KOPT-K1 (cell line): ENCODE data around the gene SHISA2.

Experiments used
- H3K27ac ChIP-seq: fragments of 200-600 bp; sonication (generic); 2 replicates; pipeline ENCODE4 v1.5.1; 2016; ENCODE audit warnings: antibody characterized with exemption, mild to moderate bottlenecking, low read depth, low read length; ENCODE audit not compliant: poor library complexity, severe bottlenecking
- H3K36me3 ChIP-seq: fragments of 200-600 bp; sonication (generic); 2 replicates; pipeline ENCODE4 v1.5.1; 2017; ENCODE audit warnings: antibody characterized with exemption, mild to moderate bottlenecking, low read length, moderate library complexity; ENCODE audit not compliant: insufficient read depth
- H3K9me3 ChIP-seq: fragments of 200-600 bp; sonication (generic); 2 replicates; pipeline ENCODE4 v1.5.1; 2017; ENCODE audit warnings: antibody characterized with exemption, low read length, mild to moderate bottlenecking; ENCODE audit not compliant: insufficient read depth, poor library complexity, severe bottlenecking

Gene SHISA2

DNA sequence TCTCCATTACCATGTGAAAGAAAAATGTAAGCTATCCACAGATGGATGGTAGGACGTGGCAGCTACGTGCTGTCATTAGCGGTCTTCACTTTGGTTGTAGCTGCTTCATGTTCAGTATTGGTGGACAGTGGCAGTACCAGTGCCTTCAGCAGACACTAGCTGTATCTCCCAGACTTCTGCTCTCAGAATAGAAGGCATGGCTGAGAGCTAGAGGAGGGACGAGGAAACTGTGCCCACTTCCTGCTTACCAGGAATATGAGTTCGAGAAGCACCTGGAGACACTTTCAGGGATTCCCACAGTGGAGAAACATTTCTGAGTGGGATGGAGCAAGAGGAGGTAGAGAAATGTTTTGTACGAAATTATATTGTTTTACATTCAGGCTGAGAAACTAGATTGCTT is 6.9 kb upstream of the SHISA2 start:
- H3K9me3 ChIP-seq, result no peaks in the 10 kb centered on the region
- H3K36me3 ChIP-seq, result no peaks in the 10 kb centered on the region
- peak overlapping the region; percentile 12 for H3K27ac ChIP-seq

DNA sequence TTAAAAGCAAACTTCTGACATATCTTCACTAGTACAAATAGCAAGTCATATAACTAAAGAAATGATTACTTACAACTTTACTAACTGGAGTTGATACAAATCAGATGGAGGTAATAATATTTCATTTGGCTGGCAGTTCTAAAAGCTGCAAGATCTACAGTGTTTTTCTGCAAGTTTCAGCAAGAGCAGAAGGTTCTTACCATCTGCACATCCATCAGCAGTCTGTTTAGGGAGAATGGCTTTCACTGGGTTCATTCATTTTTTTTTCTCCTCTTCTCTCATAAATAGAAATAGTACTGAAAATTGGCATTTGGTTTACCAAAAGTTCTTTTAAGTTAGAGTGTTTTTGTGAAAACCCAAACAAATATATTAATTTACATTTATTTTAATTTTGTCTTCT is 3.1 kb upstream of the SHISA2 start:
- Histone ChIP-seq H3K9me3 (no peaks in the 10 kb centered on the region), H3K36me3 (no peaks in the 10 kb centered on the region), H3K27ac (no peak overlapping the region)

DNA sequence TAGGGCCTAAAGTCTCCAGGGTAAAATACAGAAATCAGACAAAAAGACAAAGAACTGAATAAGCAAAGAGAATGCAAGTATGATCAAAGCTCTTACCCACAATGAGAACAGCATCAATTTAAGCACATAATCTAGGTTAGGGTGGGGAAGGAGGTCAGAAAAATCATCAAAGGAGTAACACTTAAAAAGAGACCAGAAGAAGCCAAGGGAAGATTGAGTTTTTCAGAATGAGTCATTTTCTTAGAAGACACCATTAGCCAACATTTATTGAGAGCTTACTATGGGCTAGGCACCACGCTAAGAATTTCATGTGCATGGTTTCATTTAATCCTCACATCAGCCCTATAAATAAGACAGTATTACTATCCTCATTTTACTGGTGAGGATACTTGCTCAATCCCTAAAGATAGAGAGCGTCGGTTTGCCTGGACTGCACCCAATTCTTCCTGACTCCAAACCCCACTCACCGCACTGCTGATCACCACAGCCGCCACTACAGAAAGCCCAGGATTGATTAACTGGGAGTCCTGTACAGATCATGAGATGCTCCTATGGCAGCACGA is 1.7 kb upstream of the SHISA2 start:
- Histone ChIP-seq H3K9me3 (no peaks in the 10 kb centered on the region), H3K36me3 (peaks cover 2% of the 10 kb centered on the region), H3K27ac (no peak overlapping the region)

DNA sequence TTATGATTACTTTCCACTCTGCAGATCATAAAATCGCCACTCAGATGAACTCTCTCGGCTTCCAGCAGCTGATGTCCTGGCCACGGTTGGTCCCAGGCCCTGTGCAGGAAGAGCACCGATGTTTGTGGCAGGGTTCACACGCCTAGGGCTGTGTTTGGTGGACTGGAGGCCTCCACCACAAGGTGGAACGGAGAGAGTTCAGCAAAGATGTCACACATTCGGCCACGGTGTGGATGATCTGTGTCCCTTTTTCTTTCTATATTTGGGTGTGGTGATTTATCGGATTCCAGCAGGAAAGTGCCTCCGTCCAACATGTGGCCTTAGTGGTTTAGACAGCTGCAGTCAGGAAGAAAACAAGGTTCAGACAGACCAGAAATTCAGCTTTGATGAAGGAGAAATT is 521 bp upstream of the SHISA2 start:
- H3K36me3 ChIP-seq, result peaks cover 14% of the 10 kb centered on the region
- peak overlapping the region; percentile 73 for H3K27ac ChIP-seq
- H3K9me3 ChIP-seq, result no peaks in the 10 kb centered on the region

DNA sequence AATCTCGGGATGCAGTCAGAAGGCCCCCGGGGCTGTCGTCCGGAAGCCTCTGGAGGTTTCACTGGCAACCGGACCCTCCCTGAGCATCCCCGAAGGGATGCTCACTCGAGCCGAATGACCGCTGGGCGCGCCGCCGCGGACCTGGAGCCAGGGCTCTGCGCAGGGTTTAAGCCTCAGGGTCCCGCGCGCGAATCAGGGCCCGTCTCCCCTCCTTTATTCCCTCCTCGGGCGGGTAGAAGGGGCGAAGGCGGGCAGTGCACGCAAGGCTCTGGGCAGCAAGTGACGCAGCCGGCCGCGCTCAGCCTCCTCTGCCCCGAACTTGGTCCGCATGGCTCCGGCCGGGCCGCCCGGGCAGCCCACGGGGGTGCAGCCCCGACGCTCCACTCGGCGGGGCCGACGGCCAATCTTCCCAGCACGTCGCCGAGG is 572 bp downstream of the SHISA2 start:
- Histone ChIP-seq H3K36me3 (peaks cover 25% of the 10 kb centered on the region), H3K27ac (peak overlapping the region; percentile 73)

DNA sequence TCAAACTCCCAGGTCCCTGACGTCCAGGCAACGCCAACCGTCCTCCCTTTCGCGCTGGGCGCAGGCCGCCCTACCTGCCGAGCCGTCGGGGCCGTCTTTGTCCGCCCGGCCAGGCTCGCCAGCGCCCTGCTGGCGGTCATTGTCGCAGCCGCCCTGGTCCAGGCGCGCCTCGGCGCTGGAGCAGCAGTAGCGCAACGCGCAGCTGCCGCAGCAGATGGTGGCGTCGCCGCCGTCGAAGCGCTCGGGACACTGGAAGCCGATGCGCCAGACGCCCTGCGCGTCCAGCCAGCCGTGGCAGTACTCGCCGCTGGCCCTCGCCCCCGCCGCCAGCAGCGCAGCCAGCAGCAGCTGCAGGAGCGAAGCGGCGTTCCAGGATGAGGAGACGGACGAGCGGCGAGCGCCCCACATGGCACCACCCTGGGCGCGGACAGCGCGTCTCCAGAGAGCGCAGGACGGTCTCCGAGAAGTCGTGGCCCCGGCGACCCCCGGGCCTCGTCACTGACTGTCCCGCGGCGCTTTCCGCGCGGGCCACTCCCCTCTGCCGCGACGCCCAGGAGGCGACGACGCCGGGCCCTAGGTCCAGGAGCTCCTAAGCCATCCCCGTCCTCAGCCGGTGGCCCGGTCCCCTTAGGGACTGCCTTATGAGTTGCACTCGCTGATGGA is 1.1 kb downstream of the SHISA2 start:
- peaks cover 30% of the 10 kb centered on the region for H3K36me3 ChIP-seq
- H3K9me3 ChIP-seq, result no peaks in the 10 kb centered on the region
- H3K27ac ChIP-seq, result peak overlapping the region; percentile 73

More for the DNA sequence above, 572 bp downstream of the SHISA2 start:
- no peaks in the 10 kb centered on the region for H3K9me3 ChIP-seq

DNA sequence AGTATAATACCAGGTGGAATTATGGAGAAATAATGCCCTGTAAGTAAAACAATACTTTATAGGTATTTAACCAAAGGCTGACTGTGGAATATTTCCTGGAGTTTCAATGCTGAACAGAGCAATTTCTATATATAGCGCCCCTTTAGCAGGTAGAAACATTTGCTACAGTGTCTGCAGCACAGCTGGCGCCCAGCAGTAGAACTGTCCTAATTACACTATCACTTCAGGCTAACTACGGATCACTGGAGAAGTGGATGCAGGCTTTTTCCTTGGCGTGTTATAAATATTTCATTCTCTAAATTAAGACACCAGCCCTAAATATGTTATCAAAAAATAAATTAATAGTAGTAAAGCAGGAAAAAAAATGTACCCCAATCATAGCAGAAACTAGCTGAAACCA is 3.1 kb downstream of the SHISA2 start:
- H3K9me3 ChIP-seq, result no peaks in the 10 kb centered on the region
- H3K27ac ChIP-seq, result peak overlapping the region; percentile 73
- H3K36me3 ChIP-seq, result peaks cover 50% of the 10 kb centered on the region

DNA sequence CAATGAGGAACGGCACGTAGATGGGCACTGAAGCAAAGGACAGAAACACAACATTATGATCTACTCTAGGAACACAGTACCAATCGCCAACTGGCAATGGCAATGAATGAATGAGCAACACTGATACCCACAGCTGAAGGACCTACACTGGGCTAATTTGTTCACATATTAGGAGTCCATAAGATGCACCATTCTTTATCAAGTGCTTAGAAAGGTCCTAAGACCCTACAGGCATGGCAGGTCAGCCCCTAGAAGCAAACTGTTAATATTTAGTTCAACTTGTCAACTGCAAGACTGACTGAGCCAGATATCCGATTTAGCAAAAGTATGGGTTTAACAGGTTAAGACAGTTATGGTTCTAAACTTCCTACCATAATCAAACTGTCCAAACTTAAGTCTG is 4.8 kb downstream of the SHISA2 start:
- Histone ChIP-seq H3K9me3 (no peaks in the 10 kb centered on the region), H3K36me3 (peaks cover 60% of the 10 kb centered on the region), H3K27ac (peak overlapping the region; percentile 73)

DNA sequence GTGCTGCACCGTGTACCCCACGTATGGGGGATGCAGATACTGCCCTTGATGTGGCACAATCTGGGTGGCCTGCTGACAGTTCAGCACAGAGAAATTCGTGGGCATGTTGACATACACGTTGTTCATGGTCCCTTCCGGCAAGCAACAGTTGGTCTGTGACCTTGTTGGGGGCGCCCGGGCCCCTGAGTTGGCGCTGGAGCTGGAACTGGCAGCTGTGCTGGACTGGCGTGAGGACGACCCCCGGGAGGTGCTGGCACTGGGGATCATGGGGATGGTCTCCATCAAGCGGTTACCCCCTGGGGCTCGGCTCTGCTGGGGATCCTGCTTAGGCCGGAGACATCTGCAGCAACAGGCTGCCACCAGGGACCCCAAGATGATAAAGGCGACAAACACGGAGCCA is 5.2 kb downstream of the SHISA2 start:
- H3K27ac ChIP-seq, result peak overlapping the region; percentile 73
- H3K36me3 ChIP-seq, result peaks cover 60% of the 10 kb centered on the region
- no peaks in the 10 kb centered on the region for H3K9me3 ChIP-seq

DNA sequence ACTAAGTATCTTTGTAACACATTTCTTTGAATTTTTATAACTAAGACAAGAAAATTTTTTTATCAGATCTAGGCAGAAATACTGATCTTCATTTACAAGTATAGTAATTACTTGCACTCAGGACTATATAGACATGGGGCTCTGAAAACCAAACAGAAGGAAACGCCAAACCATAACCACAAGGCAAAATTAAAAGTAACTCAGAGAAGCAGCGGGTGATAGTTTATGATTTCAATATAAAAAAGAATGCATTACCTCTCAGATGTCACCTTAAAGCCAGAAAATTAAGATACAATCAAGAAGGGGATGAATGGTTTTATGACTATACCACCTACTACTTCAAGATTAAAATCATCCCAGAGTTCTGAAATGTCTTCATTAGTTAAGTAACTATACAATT is 6.7 kb downstream of the SHISA2 start:
- H3K9me3 ChIP-seq, result no peaks in the 10 kb centered on the region
- peaks cover 60% of the 10 kb centered on the region for H3K36me3 ChIP-seq
- H3K27ac ChIP-seq, result peak overlapping the region; percentile 46

DNA sequence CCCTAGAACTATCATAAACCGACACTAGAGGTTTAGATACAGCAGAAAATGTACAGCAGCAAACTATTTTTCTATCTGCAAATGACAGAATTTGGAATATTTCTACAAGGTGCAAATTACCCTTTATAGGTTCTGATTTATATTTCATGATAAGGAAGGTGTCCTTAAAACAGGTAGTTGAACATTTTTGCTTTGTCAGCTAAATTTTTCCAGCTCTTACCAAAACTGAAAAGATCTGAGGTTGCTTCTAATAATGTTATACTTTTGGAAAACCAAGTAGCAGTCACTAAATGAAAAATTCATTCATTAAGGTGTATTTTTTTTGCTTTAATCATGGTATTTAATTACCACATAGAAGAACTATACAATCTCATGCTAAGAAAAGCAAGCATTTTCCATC is 9.0 kb downstream of the SHISA2 start:
- Histone ChIP-seq H3K27ac (no peak overlapping the region), H3K9me3 (no peaks in the 10 kb centered on the region)

DNA sequence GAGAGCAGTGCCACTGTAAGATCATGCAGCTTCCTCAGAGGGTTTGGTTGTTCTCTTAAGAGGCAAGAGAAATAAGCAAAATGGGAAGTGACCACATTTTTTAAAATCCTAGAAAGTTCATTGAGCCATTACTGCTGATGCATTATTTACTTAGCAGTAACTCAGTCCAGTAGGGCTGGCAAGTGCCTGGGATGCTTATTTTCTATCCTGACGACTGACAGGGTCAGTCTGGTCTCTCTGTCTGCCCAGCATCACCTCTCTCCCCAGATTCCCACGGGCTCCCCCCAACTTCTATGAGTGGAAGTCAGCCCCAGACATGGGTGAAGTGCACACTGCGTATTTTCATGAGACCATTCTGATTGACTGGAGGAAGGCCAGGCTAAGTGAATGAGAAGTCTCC is 10.4 kb downstream of the SHISA2 start:
- Histone ChIP-seq H3K27ac (no peak overlapping the region), H3K9me3 (peaks cover 3% of the 10 kb centered on the region), H3K36me3 (peaks cover 38% of the 10 kb centered on the region)

More for the DNA sequence above, 9.0 kb downstream of the SHISA2 start:
- peaks cover 51% of the 10 kb centered on the region for H3K36me3 ChIP-seq

DNA sequence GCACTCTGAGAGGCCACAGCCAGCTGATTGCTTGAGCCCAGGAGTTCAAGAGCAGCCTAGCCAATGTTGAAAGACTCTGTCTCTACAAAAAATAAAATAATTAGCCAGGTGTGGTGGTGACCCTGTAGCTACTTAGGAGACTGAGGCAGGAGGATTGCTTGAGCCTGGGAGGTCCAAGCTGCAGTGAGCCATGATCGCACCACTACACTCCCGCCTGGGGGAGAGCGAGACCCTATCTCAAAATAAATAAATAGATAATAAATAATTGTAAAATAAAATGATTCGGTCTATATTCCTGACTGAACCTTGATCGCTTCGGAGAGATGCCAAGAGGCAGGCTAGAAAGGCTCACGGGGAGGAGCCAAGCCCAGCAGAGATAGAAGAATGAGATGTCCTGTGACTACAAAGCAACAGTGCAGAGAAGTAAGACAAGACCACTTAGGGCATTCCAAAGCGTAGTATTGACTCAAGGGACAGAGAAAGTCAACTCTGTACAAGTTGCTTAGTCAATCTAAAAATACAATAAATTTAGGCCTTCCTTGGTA is 12.8 kb downstream of the SHISA2 start:
- Histone ChIP-seq H3K27ac (no peak overlapping the region), H3K9me3 (peaks cover 7% of the 10 kb centered on the region), H3K36me3 (peaks cover 13% of the 10 kb centered on the region)

DNA sequence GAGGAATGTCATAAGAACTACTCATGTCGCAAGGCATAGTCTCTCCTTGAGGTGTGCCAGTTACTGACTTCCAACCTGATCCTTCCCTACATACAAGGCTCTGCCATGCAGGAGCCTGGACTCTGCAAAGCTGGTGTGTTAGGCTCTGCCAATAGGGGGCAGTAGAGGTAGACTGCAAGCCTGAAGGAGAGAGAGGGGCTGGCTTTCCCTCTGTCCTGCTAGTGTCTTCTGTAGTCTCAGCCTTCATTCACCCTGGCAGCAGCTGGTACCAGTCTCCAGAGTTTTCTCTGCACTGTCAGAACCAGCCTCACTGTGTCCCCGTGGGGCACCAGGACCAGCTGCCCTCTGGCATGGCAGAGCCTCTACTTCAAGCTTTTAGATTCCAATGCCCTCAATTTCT is 14.5 kb downstream of the SHISA2 start:
- Histone ChIP-seq H3K27ac (no peak overlapping the region), H3K36me3 (no peaks in the 10 kb centered on the region), H3K9me3 (peaks cover 7% of the 10 kb centered on the region)

DNA sequence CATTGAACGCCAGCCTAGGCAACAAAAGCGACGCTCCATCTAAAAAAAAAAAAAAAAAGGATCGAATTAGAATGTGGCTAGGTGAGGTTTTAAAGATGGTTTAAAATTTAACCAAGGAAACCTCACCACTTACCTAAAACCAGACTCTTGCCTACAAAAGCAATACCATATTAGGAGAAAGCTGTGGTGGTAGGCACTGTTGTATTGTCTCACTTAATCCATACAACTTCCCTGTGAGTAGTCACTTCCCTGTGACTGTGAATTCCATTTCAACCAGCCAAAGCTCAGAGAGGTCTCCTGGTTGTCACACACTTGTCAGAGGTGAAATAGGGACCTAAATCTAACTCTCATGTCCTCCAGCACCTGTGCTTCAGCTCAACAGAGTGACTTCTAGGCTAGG is 15.4 kb downstream of the SHISA2 start:
- Histone ChIP-seq H3K36me3 (no peaks in the 10 kb centered on the region), H3K9me3 (peaks cover 13% of the 10 kb centered on the region)

DNA sequence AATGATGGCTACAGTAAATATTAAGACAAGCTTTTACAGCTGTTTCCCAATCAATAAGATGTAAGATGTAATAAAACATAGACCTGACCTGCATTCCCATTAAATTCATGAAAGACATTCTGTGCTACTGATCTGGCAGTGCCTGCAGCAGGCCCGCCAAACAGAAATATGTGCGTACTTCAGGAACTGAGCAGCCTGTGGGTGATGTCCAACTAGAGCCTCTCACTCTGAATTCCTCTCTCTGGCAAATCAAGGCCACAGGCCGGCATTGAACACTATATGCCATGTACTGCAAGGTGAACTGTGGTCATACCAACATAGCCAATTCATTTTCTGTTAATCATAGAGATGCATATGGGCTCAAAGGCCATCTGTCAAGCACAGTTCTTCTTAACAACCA is 17.8 kb downstream of the SHISA2 start:
- Histone ChIP-seq H3K9me3 (peaks cover 21% of the 10 kb centered on the region), H3K36me3 (no peaks in the 10 kb centered on the region), H3K27ac (no peak overlapping the region)

More for the DNA sequence above, 15.4 kb downstream of the SHISA2 start:
- no peak overlapping the region for H3K27ac ChIP-seq
